Astrocyte of the hippocampus (primary cell): ENCODE measurements around the gene MPV17L.
A peak's percentile ranks its signal among the peaks of the same experiment; 100 is the strongest.
"Not testable (repeated sequence)": the region's sequence is repeated elsewhere in the genome, so short reads cannot be mapped to it uniquely, and the experiment has no call there.

ENCODE experiments used
- DNase-seq: peaks from one replicate; pipeline ENCODE4 v3.0.0; 2011; ENCODE audit warnings: low read depth, low spot score

Gene MPV17L

GRCh38 chr16:15395631-15396508 is at the start of gene MPV17L:
Gene MPV17L (plus strand): TSS chr16:15395754. CDS start chr16:15395898, 144 bp downstream.
- peak; percentile 47 for DNase-seq

GRCh38 chr16:15348721-15349120 is 46.8 kb upstream of the MPV17L start:
- DNase-seq: not testable (repeated sequence)

GRCh38 chr16:15351251-15351650 is 44.3 kb upstream of the MPV17L start:
- not testable (repeated sequence) for DNase-seq

GRCh38 chr16:15351745-15352144 is 43.8 kb upstream of the MPV17L start:
- DNase-seq: not testable (repeated sequence)

GRCh38 chr16:15352852-15353251 is 42.7 kb upstream of the MPV17L start:
- not testable (repeated sequence) for DNase-seq

GRCh38 chr16:15354846-15355245 is 40.7 kb upstream of the MPV17L start:
- DNase-seq: not testable (repeated sequence)

- DNase-seq: not testable (repeated sequence)
These were observed 38.1 kb upstream of the MPV17L start for GRCh38 chr16:15357495-15357894.

GRCh38 chr16:15378194-15378593 is 17.4 kb upstream of the MPV17L start, which contains the start of gene NPIPA5:
Gene NPIPA5 (minus strand): TSS chr16:15378294. CDS start chr16:15378294, 0 bp downstream.
- not testable (repeated sequence) for DNase-seq

GRCh38 chr16:15382810-15383209 is 12.7 kb upstream of the MPV17L start:
- peak; percentile 16 for DNase-seq

GRCh38 chr16:15388060-15388459 is 7.5 kb upstream of the MPV17L start:
- not testable (repeated sequence) for DNase-seq

GRCh38 chr16:15389916-15390315 is 5.6 kb upstream of the MPV17L start:
- DNase-seq: not testable (repeated sequence)

GRCh38 chr16:15393025-15393424 is 2.5 kb upstream of the MPV17L start:
- not testable (repeated sequence) for DNase-seq

- DNase-seq: not testable (repeated sequence)
These were observed 915 bp downstream of the MPV17L start for GRCh38 chr16:15396509-15396829.

- DNase-seq: no peak
These were observed 1.5 kb downstream of the MPV17L start for GRCh38 chr16:15396948-15397594.

GRCh38 chr16:15398618-15399316 is 3.2 kb downstream of the MPV17L start:
- DNase-seq: no peak

GRCh38 chr16:15399317-15399716 is 3.8 kb downstream of the MPV17L start:
- no peak for DNase-seq

- DNase-seq: not testable (repeated sequence)
These were observed 4.8 kb downstream of the MPV17L start for GRCh38 chr16:15400314-15400713.

- no peak for DNase-seq
These were observed 6.4 kb downstream of the MPV17L start for GRCh38 chr16:15401972-15402371.

GRCh38 chr16:15403392-15403995 is 7.9 kb downstream of the MPV17L start:
- DNase-seq: peak; percentile 18

- not testable (repeated sequence) for DNase-seq
These were observed 8.5 kb downstream of the MPV17L start for GRCh38 chr16:15404091-15404490.

- DNase-seq: no peak
These were observed 9.2 kb downstream of the MPV17L start for GRCh38 chr16:15404792-15405191.

- not testable (repeated sequence) for DNase-seq
These were observed 12.2 kb downstream of the MPV17L start for GRCh38 chr16:15407756-15408155.
